H9 (cell line): ENCODE measurements around the gene LNX2. TPM values are rescaled to one million over a fixed set of nuclear protein-coding genes. Genes with fewer than 3 reads are reported as not detected.

Experiments used
- DNase-seq: peaks from one replicate; pipeline ENCODE4 v3.0.0-alpha.2; 2017
- H2AFZ ChIP-seq: one replicate; pipeline ENCODE4 v1.6.1; 2013; ENCODE audit warnings: mild to moderate bottlenecking, low read length, control low read depth, moderate library complexity
- H2AK5ac ChIP-seq: 2 replicates; pipeline ENCODE4 v1.6.1; 2013; ENCODE audit warnings: low read length, control low read depth, mixed read lengths; ENCODE audit not compliant: insufficient read length
- H2BK120ac ChIP-seq: one replicate; pipeline ENCODE4 v1.6.1; 2013; ENCODE audit warnings: low read depth, mild to moderate bottlenecking, low read length, control low read depth, inconsistent platforms; ENCODE audit not compliant: poor library complexity, severe bottlenecking
- H2BK12ac ChIP-seq: 2 replicates; pipeline ENCODE4 v1.6.1; 2013; ENCODE audit warnings: low read length, control low read depth, mixed read lengths, low read depth; ENCODE audit not compliant: insufficient read length
- H2BK15ac ChIP-seq: 2 replicates; pipeline ENCODE4 v1.6.1; 2013; ENCODE audit warnings: low read depth, low read length, control low read depth
- H2BK20ac ChIP-seq: one replicate; pipeline ENCODE4 v1.6.1; 2013; ENCODE audit warnings: low read depth, mild to moderate bottlenecking, low read length, control low read depth, inconsistent platforms; ENCODE audit not compliant: poor library complexity, severe bottlenecking
- H2BK5ac ChIP-seq: 2 replicates; pipeline ENCODE4 v1.6.1; 2013; ENCODE audit warnings: low read length, control low read depth, mixed read lengths; ENCODE audit not compliant: insufficient read length
- H3K14ac ChIP-seq: 2 replicates; pipeline ENCODE4 v1.6.1; 2013; ENCODE audit warnings: low read length, control low read depth; ENCODE audit not compliant: insufficient read depth
- H3K18ac ChIP-seq: 2 replicates; pipeline ENCODE4 v1.6.1; 2013; ENCODE audit warnings: low read depth, mild to moderate bottlenecking, mixed read lengths, low read length, control low read depth; ENCODE audit not compliant: insufficient read length
- H3K23ac ChIP-seq: 2 replicates; pipeline ENCODE4 v1.6.1; 2013; ENCODE audit warnings: low read length, control low read depth, mixed read lengths, low read depth; ENCODE audit not compliant: insufficient read length
- H3K23me2 ChIP-seq: 2 replicates; pipeline ENCODE4 v1.6.1; 2013; ENCODE audit warnings: low read depth, mild to moderate bottlenecking, mixed read lengths, low read length, control low read depth; ENCODE audit not compliant: insufficient read length, poor library complexity, severe bottlenecking
- H3K27ac ChIP-seq: 2 replicates; pipeline ENCODE4 v1.5.1; 2013; ENCODE audit warnings: low read length, control low read depth, mixed read lengths, low read depth; ENCODE audit not compliant: insufficient read length
- H3K27me3 ChIP-seq: 2 replicates; pipeline ENCODE4 v1.6.1; 2013; ENCODE audit warnings: low read length, control low read depth, inconsistent platforms; ENCODE audit not compliant: insufficient read depth
- H3K4ac ChIP-seq: 2 replicates; pipeline ENCODE4 v1.6.1; 2013; ENCODE audit warnings: low read depth, mild to moderate bottlenecking, control low read depth, inconsistent platforms, low read length, moderate library complexity
- H3K4me1 ChIP-seq: 2 replicates; pipeline ENCODE4 v1.6.1; 2013; ENCODE audit warnings: low read length, control low read depth, inconsistent platforms; ENCODE audit not compliant: insufficient read depth
- H3K4me2 ChIP-seq: 2 replicates; pipeline ENCODE4 v1.6.1; 2013; ENCODE audit warnings: low read length, control low read depth, mixed read lengths; ENCODE audit not compliant: insufficient read length, insufficient read depth
- H3K56ac ChIP-seq: 2 replicates; pipeline ENCODE4 v1.6.1; 2013; ENCODE audit warnings: low read depth, mild to moderate bottlenecking, mixed read lengths, low read length, control low read depth; ENCODE audit not compliant: insufficient read length
- H3K79me1 ChIP-seq: 2 replicates; pipeline ENCODE4 v1.6.1; 2013; ENCODE audit warnings: low read depth, mild to moderate bottlenecking, moderate library complexity, low read length, control low read depth, inconsistent platforms; ENCODE audit not compliant: insufficient read depth, poor library complexity, severe bottlenecking
- H3K79me2 ChIP-seq: 2 replicates; pipeline ENCODE4 v1.6.1; 2013; ENCODE audit warnings: low read length, control low read depth, inconsistent platforms; ENCODE audit not compliant: insufficient read depth
- H3K9ac ChIP-seq: 2 replicates; pipeline ENCODE4 v1.6.1; 2013; ENCODE audit warnings: low read length, control low read depth, mixed read lengths; ENCODE audit not compliant: insufficient read length; ENCODE audit errors: extremely low read depth
- H3K9me3 ChIP-seq: one replicate; pipeline ENCODE4 v1.6.1; 2013; ENCODE audit warnings: low read depth, low read length, inconsistent platforms; ENCODE audit not compliant: control insufficient read depth
- H3T11ph ChIP-seq: one replicate; pipeline ENCODE4 v1.6.1; 2013; ENCODE audit warnings: mild to moderate bottlenecking, low read length, control low read depth, inconsistent platforms
- H4K20me1 ChIP-seq: one replicate; pipeline ENCODE4 v1.6.1; 2013; ENCODE audit not compliant: control insufficient read depth, insufficient read length, insufficient read depth
- H4K5ac ChIP-seq: 2 replicates; pipeline ENCODE4 v1.6.1; 2013; ENCODE audit warnings: low read depth, mild to moderate bottlenecking, mixed read lengths, low read length, control low read depth; ENCODE audit not compliant: insufficient read length
- H4K8ac ChIP-seq: replicated peaks from 2 replicates; pipeline ENCODE4 v1.6.1; 2013; ENCODE audit warnings: low read length, control low read depth, mixed read lengths, low read depth; ENCODE audit not compliant: insufficient read length
- H4K91ac ChIP-seq: 2 replicates; pipeline ENCODE4 v1.6.1; 2013; ENCODE audit warnings: low read depth, mild to moderate bottlenecking, moderate library complexity, mixed read lengths, low read length, control low read depth; ENCODE audit not compliant: insufficient read length
- H3K27ac Mint-ChIP-seq, 3 experiments: 2 replicates in 2 of 3; 3 replicates in 1 of 3; pipeline ENCODE4 v1.8.0; 2020 to 2021; ENCODE audit warnings: mixed read lengths in 3 of 3, mild to moderate bottlenecking in 1 of 3, moderate library complexity in 1 of 3
- H3K27me3 Mint-ChIP-seq: 2 replicates; pipeline ENCODE4 v1.8.0; 2021; ENCODE audit warnings: low read depth, mild to moderate bottlenecking, moderate library complexity, mixed read lengths
- H3K36me3 Mint-ChIP-seq, 3 experiments: 2 replicates in 2 of 3; 3 replicates in 1 of 3; pipeline ENCODE4 v1.8.0; 2020 to 2021; ENCODE audit warnings: low read depth in 3 of 3, mixed read lengths in 3 of 3; ENCODE audit not compliant: insufficient read depth in 1 of 3
- H3K4me1 Mint-ChIP-seq, 2 experiments: 2 replicates each; pipeline ENCODE4 v1.8.0; 2020; ENCODE audit warnings: mixed read lengths in 2 of 2
- H3K4me3 Mint-ChIP-seq, 2 experiments: 2 replicates in 1 of 2; 3 replicates in 1 of 2; pipeline ENCODE4 v1.8.0; 2020 to 2021; ENCODE audit warnings: mild to moderate bottlenecking in 2 of 2, mixed read lengths in 2 of 2, moderate library complexity in 1 of 2
- H3K9me3 Mint-ChIP-seq, 2 experiments: 2 replicates in 1 of 2; 3 replicates in 1 of 2; pipeline ENCODE4 v1.8.0; 2020; ENCODE audit warnings: mild to moderate bottlenecking in 2 of 2, mixed read lengths in 2 of 2, moderate library complexity in 1 of 2
- CTCF ChIP-seq: fragments of 200-600 bp; sonication (generic); conservative IDR thresholded peaks from 3 replicates; pipeline ENCODE4 v1.8.0; 2021; ENCODE audit warnings: antibody characterized with exemption, mild to moderate bottlenecking
- WGBS: extraction: QIAGEN DNeasy Blood & Tissue Kit; methylation state at CpG from one replicate; pipeline ENCODE4 v1.1.7; 2013; ENCODE audit warnings: missing lambda C conversion rate, low lambda C conversion rate, mixed read lengths; ENCODE audit not compliant: insufficient read length; ENCODE audit errors: extremely low coverage; 5-methylcytosine and 5-hydroxymethylcytosine counted together
- total RNA-seq: library from RNA; stranded (reverse); gene quantifications from 2 replicates; pipeline ENCODE4 v1.2.1, GENCODE V29; 2021

LNX2 gene
- total RNA-seq, 1 experiment from 2014 or later, result 12.4 TPM

GRCh38 chr13:27556109-27556508 is 64.2 kb downstream of the LNX2 start:
- no peak overlapping the region for H4K91ac ChIP-seq
- no peak overlapping the region for H3K27ac ChIP-seq
- no peak overlapping the region for H3K4ac ChIP-seq
- H2BK12ac ChIP-seq, result no peak overlapping the region
- H3K4me1 ChIP-seq, result no peaks in the 10 kb centered on the region
- no peak overlapping the region for H3K18ac ChIP-seq
- peaks cover 14 to 30% (median 22%) of the 10 kb centered on the region in 3 experiments; a peak in 6 of 7 replicates for H3K36me3 Mint-ChIP-seq
- H3K23me2 ChIP-seq, result no peaks in the 10 kb centered on the region
- H3K56ac ChIP-seq, result no peak overlapping the region
- no peaks in the 10 kb centered on the region for H3K27me3 Mint-ChIP-seq
- H2BK20ac ChIP-seq, result no peak overlapping the region
- H3T11ph ChIP-seq, result no peak overlapping the region
- H3K23ac ChIP-seq, result no peak overlapping the region
- TF ChIP-seq CTCF, result no peak
- no peaks in the 10 kb centered on the region for H3K79me1 ChIP-seq
- no peaks in the 10 kb centered on the region for H3K79me2 ChIP-seq
- H3K27me3 ChIP-seq, result no peaks in the 10 kb centered on the region
- no peak overlapping the region for H2BK120ac ChIP-seq
- no peak overlapping the region for H3K14ac ChIP-seq
- H3K4me2 ChIP-seq, result no peak overlapping the region
- no peaks in the 10 kb centered on the region; a peak in 1 of 5 replicates for H3K9me3 Mint-ChIP-seq
- H2BK15ac ChIP-seq, result no peak overlapping the region
- no peaks in the 10 kb centered on the region for H4K20me1 ChIP-seq
- H4K8ac ChIP-seq, result no peak overlapping the region
- no peak overlapping the region for H4K5ac ChIP-seq
- H2BK5ac ChIP-seq, result no peak overlapping the region
- no peak overlapping the region for H2AK5ac ChIP-seq
- no peak overlapping the region for H3K4me3 Mint-ChIP-seq
- no peak overlapping the region for H2AFZ ChIP-seq
- no CpG with 5 or more reads among the region's 2 CpGs for WGBS
- no peak overlapping the region for H3K27ac Mint-ChIP-seq
- no peak for DNase-seq
- H3K9ac ChIP-seq, result no peak overlapping the region
- no peaks in the 10 kb centered on the region for H3K4me1 Mint-ChIP-seq
- H3K9me3 ChIP-seq, result no peaks in the 10 kb centered on the region
